Occipital lobe (tissue), 2 donors: ENCODE measurements around the gene GPRIN2. TPM values are rescaled to one million over a fixed set of nuclear protein-coding genes. Genes with fewer than 3 reads are reported as not detected.
"Not testable (repeated sequence)": the region's sequence is repeated elsewhere in the genome, so short reads cannot be mapped to it uniquely, and the experiment has no call there.

Experiments
- DNase-seq: peaks from one replicate; lab custom pipeline; 2025; lab: John Stamatoyannopoulos, UW
- total RNA-seq: library from RNA; depleted of rRNA; stranded (reverse); fragments of >200 nt; gene quantifications from one replicate; pipeline ENCODE4 v1.2.3, GENCODE V29; 2014

Gene GPRIN2
- 19.3 TPM for total RNA-seq

- DNase-seq: no peak
These were observed at the start of gene GPRIN2 for GRCh38 chr10:46556515-46557318. GPRIN2 (minus strand) TSS chr10:46556658; CDS start chr10:46550736, 5,922 bp downstream.

GRCh38 chr10:46600516-46600915, 44.1 kb upstream of the GPRIN2 start:
- not testable (repeated sequence) for DNase-seq

- not testable (repeated sequence) for DNase-seq
These were observed 41.3 kb upstream of the GPRIN2 start for GRCh38 chr10:46597616-46598246.

- DNase-seq: not testable (repeated sequence)
These were observed 40.1 kb upstream of the GPRIN2 start for GRCh38 chr10:46596570-46596969.

GRCh38 chr10:46594453-46595063, 38.1 kb upstream of the GPRIN2 start:
- DNase-seq: not testable (repeated sequence)

- not testable (repeated sequence) for DNase-seq
These were observed 36.8 kb upstream of the GPRIN2 start for GRCh38 chr10:46593307-46593706.

- not testable (repeated sequence) for DNase-seq
These were observed 34.6 kb upstream of the GPRIN2 start for GRCh38 chr10:46591053-46591452.

- not testable (repeated sequence) for DNase-seq
These were observed 33.1 kb upstream of the GPRIN2 start for GRCh38 chr10:46589589-46589988.

GRCh38 chr10:46588221-46588620, 31.8 kb upstream of the GPRIN2 start:
- not testable (repeated sequence) for DNase-seq

- DNase-seq: not testable (repeated sequence)
These were observed 31.1 kb upstream of the GPRIN2 start for GRCh38 chr10:46587546-46587945.

- not testable (repeated sequence) for DNase-seq
These were observed 28.8 kb upstream of the GPRIN2 start for GRCh38 chr10:46585246-46585645.

GRCh38 chr10:46584196-46584595, 27.7 kb upstream of the GPRIN2 start:
- not testable (repeated sequence) for DNase-seq

- not testable (repeated sequence) for DNase-seq
These were observed 26.1 kb upstream of the GPRIN2 start for GRCh38 chr10:46582568-46582967.

GRCh38 chr10:46581997-46582396, 25.5 kb upstream of the GPRIN2 start:
- DNase-seq: not testable (repeated sequence)

- DNase-seq: not testable (repeated sequence)
These were observed 22.9 kb upstream of the GPRIN2 start for GRCh38 chr10:46579378-46579777.

- not testable (repeated sequence) for DNase-seq
These were observed 22.2 kb upstream of the GPRIN2 start, which contains the start of gene SYT15 for GRCh38 chr10:46578474-46579178. SYT15 (plus strand) TSS chr10:46579128; CDS start chr10:46579169, 41 bp downstream.

- not testable (repeated sequence) for DNase-seq
These were observed 21.4 kb upstream of the GPRIN2 start for GRCh38 chr10:46577624-46578473.

- DNase-seq: not testable (repeated sequence)
These were observed 17.4 kb upstream of the GPRIN2 start for GRCh38 chr10:46573884-46574283.

GRCh38 chr10:46573314-46573713, 16.9 kb upstream of the GPRIN2 start:
- not testable (repeated sequence) for DNase-seq

- not testable (repeated sequence) for DNase-seq
These were observed 16.3 kb upstream of the GPRIN2 start for GRCh38 chr10:46572765-46573164.
